Measurements from ENCODE around the gene RAD23B.

DNA sequence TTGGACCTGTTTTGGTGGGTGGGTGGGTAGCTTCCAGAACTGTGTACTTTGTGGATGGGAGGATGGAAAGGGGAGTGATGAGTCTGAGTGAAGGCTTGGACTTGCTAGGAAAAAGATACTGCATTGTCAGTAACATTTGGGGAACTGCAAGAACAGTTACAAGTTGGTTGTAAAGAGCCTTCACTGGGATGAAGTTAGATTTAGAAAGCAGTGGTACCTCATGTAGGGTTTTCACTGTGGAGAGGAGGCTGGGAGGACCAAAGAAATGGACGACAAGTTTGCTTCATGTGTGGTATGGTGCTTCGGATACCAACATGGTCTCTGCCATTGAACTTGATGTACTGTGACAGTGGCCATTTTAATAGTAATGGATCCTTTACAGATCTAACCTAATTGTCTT lies 50.3 kb downstream of the RAD23B start:
- TF ChIP-seq, protein P1, sequence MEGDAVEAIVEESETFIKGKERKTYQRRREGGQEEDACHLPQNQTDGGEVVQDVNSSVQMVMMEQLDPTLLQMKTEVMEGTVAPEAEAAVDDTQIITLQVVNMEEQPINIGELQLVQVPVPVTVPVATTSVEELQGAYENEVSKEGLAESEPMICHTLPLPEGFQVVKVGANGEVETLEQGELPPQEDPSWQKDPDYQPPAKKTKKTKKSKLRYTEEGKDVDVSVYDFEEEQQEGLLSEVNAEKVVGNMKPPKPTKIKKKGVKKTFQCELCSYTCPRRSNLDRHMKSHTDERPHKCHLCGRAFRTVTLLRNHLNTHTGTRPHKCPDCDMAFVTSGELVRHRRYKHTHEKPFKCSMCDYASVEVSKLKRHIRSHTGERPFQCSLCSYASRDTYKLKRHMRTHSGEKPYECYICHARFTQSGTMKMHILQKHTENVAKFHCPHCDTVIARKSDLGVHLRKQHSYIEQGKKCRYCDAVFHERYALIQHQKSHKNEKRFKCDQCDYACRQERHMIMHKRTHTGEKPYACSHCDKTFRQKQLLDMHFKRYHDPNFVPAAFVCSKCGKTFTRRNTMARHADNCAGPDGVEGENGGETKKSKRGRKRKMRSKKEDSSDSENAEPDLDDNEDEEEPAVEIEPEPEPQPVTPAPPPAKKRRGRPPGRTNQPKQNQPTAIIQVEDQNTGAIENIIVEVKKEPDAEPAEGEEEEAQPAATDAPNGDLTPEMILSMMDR (IDR thresholded peaks at IDR 0.05; ENCODE audit: insufficient read depth, low read length): no peak
- TF ChIP-seq POLR2AphosphoS5 (IDR thresholded peaks at IDR 0.05; ENCODE audit: low read depth): no peak; the same call in 1 of the 2 replicates

Measured in HL-60 (cell line).